Neural cell (in vitro differentiated cells): Measurements from ENCODE around the gene CASZ1. TPM values are rescaled to one million over a fixed set of nuclear protein-coding genes. Genes with fewer than 3 reads are reported as not detected.

Source experiments
- H2AFZ ChIP-seq: fragments of 200-600, 300-800 bp; sonication (generic), shearing (Covaris generic); 2 replicates; pipeline ENCODE4 v1.6.0; 2014; ENCODE audit warnings: low read depth, mild to moderate bottlenecking, antibody characterized with exemption, low read length, moderate library complexity
- H3F3A ChIP-seq: fragments of 200-600 bp; shearing (Covaris generic); 2 replicates; pipeline ENCODE4 v1.6.1; 2016; ENCODE audit warnings: mild to moderate bottlenecking, moderate library complexity, mixed read lengths, antibody characterized with exemption, low read length; ENCODE audit not compliant: insufficient read depth, poor library complexity, severe bottlenecking
- H3K27ac ChIP-seq: fragments of 200-600, 300-800 bp; sonication (generic), shearing (Covaris generic); 2 replicates; pipeline ENCODE4 v1.5.1; 2014; ENCODE audit warnings: mild to moderate bottlenecking, low read length, moderate library complexity
- H3K27me3 ChIP-seq: fragments of 300-800, 200-600 bp; sonication (generic), shearing (Covaris generic); 2 replicates; pipeline ENCODE4 v1.6.0; 2014; ENCODE audit warnings: mild to moderate bottlenecking, low read depth, low read length, moderate library complexity; ENCODE audit not compliant: insufficient read depth
- H3K36me3 ChIP-seq: fragments of 300-800, 200-600 bp; sonication (generic), shearing (Covaris generic); 2 replicates; pipeline ENCODE4 v1.5.1; 2014; ENCODE audit warnings: mild to moderate bottlenecking, antibody characterized with exemption, low read length, moderate library complexity; ENCODE audit not compliant: insufficient read depth
- H3K4me2 ChIP-seq: fragments of 300-800, 200-600 bp; sonication (generic), shearing (Covaris generic); 2 replicates; pipeline ENCODE4 v1.6.0; 2014; ENCODE audit warnings: mild to moderate bottlenecking, low read length
- H3K4me3 ChIP-seq: fragments of 300-800, 200-600 bp; sonication (generic), shearing (Covaris generic); 2 replicates; pipeline ENCODE4 v1.5.1; 2014; ENCODE audit warnings: mild to moderate bottlenecking, low read length, moderate library complexity
- H3K79me2 ChIP-seq: fragments of 200-600 bp; shearing (Covaris generic); replicated peaks from 2 replicates; pipeline ENCODE4 v1.6.0; 2014; ENCODE audit warnings: mild to moderate bottlenecking, low read length, moderate library complexity; ENCODE audit not compliant: insufficient read depth
- H3K9ac ChIP-seq: fragments of 300-800, 200-600 bp; sonication (generic), shearing (Covaris generic); 2 replicates; pipeline ENCODE4 v1.6.1; 2016; ENCODE audit warnings: mild to moderate bottlenecking, low read length, mixed read lengths
- H3K9me2 ChIP-seq: fragments of 200-600 bp; shearing (Covaris generic); 2 replicates; pipeline ENCODE4 v1.6.1; 2016; ENCODE audit warnings: mild to moderate bottlenecking, low read length, mixed read lengths; ENCODE audit not compliant: insufficient read depth
- H3K9me3 ChIP-seq: fragments of 200-600, 300-800 bp; sonication (generic), shearing (Covaris generic); 2 replicates; pipeline ENCODE4 v1.6.1; 2016; ENCODE audit warnings: mild to moderate bottlenecking, mixed run types, low read length, moderate library complexity, mixed read lengths
- H4K20me1 ChIP-seq: fragments of 200-600 bp; shearing (Covaris generic); 2 replicates; pipeline ENCODE4 v1.6.1; 2016; ENCODE audit warnings: mild to moderate bottlenecking, mixed run types; ENCODE audit not compliant: insufficient read depth
- CTCF ChIP-seq: fragments of 450-650 bp; IDR thresholded peaks from 2 replicates; pipeline ENCODE4 v1.5.1; 2014; ENCODE audit warnings: antibody characterized with exemption, mild to moderate bottlenecking, moderate library complexity; ENCODE audit not compliant: poor library complexity, severe bottlenecking
- EP300 ChIP-seq: fragments of 450-650 bp; conservative IDR thresholded peaks from 2 replicates; pipeline ENCODE4 v1.6.1; 2014; ENCODE audit warnings: antibody characterized with exemption, mild to moderate bottlenecking, moderate library complexity; ENCODE audit not compliant: poor library complexity, severe bottlenecking
- EZH2 ChIP-seq: fragments of 200-600, 300-800 bp; shearing (Covaris generic), sonication (generic); IDR thresholded peaks from 2 replicates; pipeline ENCODE4 v1.6.1; 2014; ENCODE audit warnings: antibody characterized with exemption, low read length, borderline replicate concordance, mild to moderate bottlenecking; ENCODE audit not compliant: insufficient read depth, poor library complexity, severe bottlenecking
- MXI1 ChIP-seq: fragments of 450-650 bp; conservative IDR thresholded peaks from 2 replicates; pipeline ENCODE4 v1.6.1; 2014; ENCODE audit warnings: antibody characterized with exemption, mild to moderate bottlenecking; ENCODE audit not compliant: poor library complexity, severe bottlenecking
- POLR2AphosphoS5 ChIP-seq: IDR thresholded peaks from 2 replicates; pipeline ENCODE4 v1.6.1; 2012
- RAD21 ChIP-seq: fragments of 450-650 bp; conservative IDR thresholded peaks from 2 replicates; pipeline ENCODE4 v1.6.1; 2014; ENCODE audit warnings: antibody characterized with exemption, mild to moderate bottlenecking, moderate library complexity
- REST ChIP-seq: IDR thresholded peaks from 2 replicates; pipeline ENCODE4 v1.6.1; 2012; ENCODE audit warnings: borderline replicate concordance
- SMC3 ChIP-seq: fragments of 450-650 bp; conservative IDR thresholded peaks from 2 replicates; pipeline ENCODE4 v1.6.1; 2014; ENCODE audit warnings: antibody characterized with exemption, mild to moderate bottlenecking, moderate library complexity; ENCODE audit not compliant: poor library complexity
- TAF1 ChIP-seq: IDR thresholded peaks from 2 replicates; pipeline ENCODE4 v1.6.1; 2012; ENCODE audit warnings: low read depth
- polyA plus RNA-seq: library from polyadenylated mRNA; depleted of rRNA; stranded (reverse); fragments of >200 nt; gene quantifications from 2 replicates; pipeline ENCODE4 v1.2.3, GENCODE V29; 2014

CASZ1 gene
- polyA plus RNA-seq, 1 donor from 2014 or later = 0.27 TPM

GRCh38 chr1:10634428-10635084 is 161.9 kb downstream of the CASZ1 start:
- no peaks in the 10 kb centered on the region for H3K9me2 ChIP-seq
- H3K9me3 ChIP-seq = peaks cover 3% of the 10 kb centered on the region
- no peak overlapping the region for H3K27ac ChIP-seq
- no peak overlapping the region for H3K4me2 ChIP-seq
- no peak overlapping the region for H2AFZ ChIP-seq
- H4K20me1 ChIP-seq = no peaks in the 10 kb centered on the region
- no peaks in the 10 kb centered on the region for H3K36me3 ChIP-seq
- no peaks in the 10 kb centered on the region for H3K27me3 ChIP-seq
- no peak overlapping the region for H3K4me3 ChIP-seq
- TF ChIP-seq TAF1 (no peak), EP300 (no peak)
- no peak overlapping the region for H3K9ac ChIP-seq
- no peaks in the 10 kb centered on the region for H3F3A ChIP-seq
- H3K79me2 ChIP-seq = no peaks in the 10 kb centered on the region

GRCh38 chr1:10634075-10634427 is 162.4 kb downstream of the CASZ1 start:
- Histone ChIP-seq H3K27me3 (no peaks in the 10 kb centered on the region), H3F3A (no peaks in the 10 kb centered on the region), H3K9me2 (no peaks in the 10 kb centered on the region), H3K9ac (no peak overlapping the region), H3K79me2 (no peaks in the 10 kb centered on the region), H3K27ac (no peak overlapping the region), H3K9me3 (no peaks in the 10 kb centered on the region), H3K4me3 (no peak overlapping the region), H2AFZ (no peak overlapping the region), H3K36me3 (no peaks in the 10 kb centered on the region), H3K4me2 (no peak overlapping the region), H4K20me1 (no peaks in the 10 kb centered on the region)
- TF ChIP-seq POLR2AphosphoS5 (no peak), SMC3 (no peak), REST (no peak), EZH2 (no peak)

GRCh38 chr1:10633416-10633815 is 163.0 kb downstream of the CASZ1 start:
- TF ChIP-seq MXI1 (no peak), EP300 (no peak), EZH2 (no peak), SMC3 (no peak), RAD21 (no peak), REST (no peak), TAF1 (no peak), POLR2AphosphoS5 (no peak), CTCF (no peak)
- H3K36me3 ChIP-seq = no peaks in the 10 kb centered on the region
- H3K4me3 ChIP-seq = no peak overlapping the region
- H3K4me2 ChIP-seq = no peak overlapping the region
- H3K79me2 ChIP-seq = no peaks in the 10 kb centered on the region
- H3F3A ChIP-seq = no peaks in the 10 kb centered on the region
- no peaks in the 10 kb centered on the region for H3K27me3 ChIP-seq
- H2AFZ ChIP-seq = no peak overlapping the region
- H3K27ac ChIP-seq = no peak overlapping the region
- H3K9me3 ChIP-seq = no peaks in the 10 kb centered on the region
- no peaks in the 10 kb centered on the region for H4K20me1 ChIP-seq
- H3K9me2 ChIP-seq = no peaks in the 10 kb centered on the region
- H3K9ac ChIP-seq = no peak overlapping the region
